ENCODE data around the gene FAM83G. TPM values are rescaled to one million over a fixed set of nuclear protein-coding genes. Genes with fewer than 3 reads are reported as not detected.

FAM83G gene
- total RNA-seq, 1 experiment from 2014 or later, result 31.4 TPM

DNA sequence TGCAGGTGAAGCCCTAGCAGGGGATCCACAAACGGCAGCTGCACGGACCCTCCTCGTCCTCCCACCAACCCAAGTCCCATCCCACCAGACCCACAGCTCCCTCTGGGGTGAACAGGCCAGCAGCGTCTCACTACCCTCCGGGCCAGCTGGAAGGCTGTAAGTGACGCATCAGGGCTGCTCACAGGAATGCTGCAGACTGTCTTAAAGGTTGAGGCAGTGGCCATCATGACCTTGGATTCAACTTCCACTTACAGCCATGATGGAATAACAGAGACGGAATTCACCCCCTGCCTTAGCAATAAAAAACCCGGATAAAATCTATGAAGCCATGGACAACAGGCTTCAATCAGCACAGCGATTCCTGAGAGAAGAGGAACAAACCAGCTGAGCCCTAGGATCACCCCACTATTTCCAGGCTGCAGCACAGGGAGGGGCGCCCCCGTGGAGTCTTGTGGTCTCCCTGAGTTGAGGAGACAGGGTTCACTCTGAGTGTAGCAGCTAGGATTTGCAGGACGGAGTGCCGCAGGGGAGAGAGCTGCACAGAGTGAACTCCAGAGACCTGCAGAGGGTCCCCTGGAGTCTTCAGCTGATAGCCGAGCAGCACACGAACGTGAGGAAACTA, 10.5 kb downstream of the FAM83G start (continued):
- TF ChIP-seq ATF2 (CRISPR knock-in tag; IDR thresholded peaks at IDR 0.05; ENCODE audit: borderline replicate concordance, low read depth), result no peak
- TF ChIP-seq GABPB1 (CRISPR knock-in tag; IDR thresholded peaks at IDR 0.05), result no peak
- no peak for TF ChIP-seq ZNF671 (CRISPR knock-in tag; IDR thresholded peaks at IDR 0.05)

DNA sequence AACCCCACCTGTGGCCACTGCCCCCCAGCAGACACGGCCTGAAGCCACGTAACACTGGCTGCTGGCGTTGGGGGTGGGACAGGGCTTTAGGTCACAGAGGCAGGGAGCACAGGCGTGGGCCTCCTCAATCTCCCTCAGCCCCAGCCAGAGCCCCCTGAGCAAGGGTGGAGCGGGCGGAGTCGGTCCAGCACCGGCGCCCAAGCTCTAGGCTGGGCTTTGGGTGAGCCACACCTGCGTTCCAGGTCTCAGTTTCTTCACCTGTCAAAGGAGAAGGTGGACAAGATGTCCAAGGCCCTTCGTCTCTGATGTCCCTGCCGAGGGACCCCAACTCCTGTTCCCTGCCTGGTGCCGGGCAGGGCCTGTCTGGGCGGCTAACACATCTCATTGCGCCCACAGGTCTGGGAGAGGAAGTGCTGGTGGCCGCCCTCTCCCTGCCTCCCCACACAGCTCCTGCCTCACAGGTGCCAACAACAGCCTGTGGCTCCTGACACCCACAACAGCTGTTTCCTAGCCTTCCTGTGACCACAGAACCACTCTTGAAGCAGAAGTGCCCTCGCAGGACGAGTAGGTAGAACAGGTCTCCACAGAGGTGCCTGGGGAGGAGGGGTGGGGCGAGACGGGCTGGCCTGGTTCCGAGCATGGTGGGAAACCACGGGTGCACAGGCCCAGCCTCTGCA, 12.0 kb downstream of the FAM83G start:
- Mint-ChIP-seq H3K4me1 (peaks cover 7% of the 10 kb centered on the region), H3K27me3 (ENCODE audit: low read depth) (no peaks in the 10 kb centered on the region), H3K27ac (no peak overlapping the region), H3K9me3 (peaks cover 9% of the 10 kb centered on the region), H3K4me3 (no peak overlapping the region), H3K36me3 (peaks cover 26% of the 10 kb centered on the region)
- DNase-seq (ENCODE audit: low spot score) (no peak), ATAC-seq (no peak)
- no peak for TF ChIP-seq SMAD3 (CRISPR knock-in tag; IDR thresholded peaks at IDR 0.05; ENCODE audit: borderline replicate concordance)
- ChIA-PET CTCF (interaction anchor here (0.8 kb wide), 1 partner anchor 32 kb away, joined by 4 read pairs; no protein-coding TSS in a partner anchor), POLR2A (no interaction called here)

GRCh38 chr17:18991531-18992315, 12.8 kb downstream of the FAM83G start:
- H3K4me1 Mint-ChIP-seq, result peaks cover 7% of the 10 kb centered on the region
- TF ChIP-seq, protein P1, sequence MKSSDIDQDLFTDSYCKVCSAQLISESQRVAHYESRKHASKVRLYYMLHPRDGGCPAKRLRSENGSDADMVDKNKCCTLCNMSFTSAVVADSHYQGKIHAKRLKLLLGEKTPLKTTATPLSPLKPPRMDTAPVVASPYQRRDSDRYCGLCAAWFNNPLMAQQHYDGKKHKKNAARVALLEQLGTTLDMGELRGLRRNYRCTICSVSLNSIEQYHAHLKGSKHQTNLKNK (CRISPR knock-in tag; IDR thresholded peaks at IDR 0.05), result no peak
- TF ChIP-seq TP53 (CRISPR knock-in tag; IDR thresholded peaks at IDR 0.05) (no peak), JUN (CRISPR knock-in tag; IDR thresholded peaks at IDR 0.05) (no peak), ZNF138 (CRISPR knock-in tag; conservative IDR thresholded peaks at IDR 0.05) (no peak), NFATC4 (CRISPR knock-in tag; IDR thresholded peaks at IDR 0.05) (no peak), ATF1 (CRISPR knock-in tag; IDR thresholded peaks at IDR 0.05) (no peak), ATF2 (CRISPR knock-in tag; IDR thresholded peaks at IDR 0.05; ENCODE audit: borderline replicate concordance, low read depth) (no peak), KAT7 (CRISPR knock-in tag; IDR thresholded peaks at IDR 0.05; ENCODE audit: borderline replicate concordance) (no peak)
- TF ChIP-seq, protein P2, sequence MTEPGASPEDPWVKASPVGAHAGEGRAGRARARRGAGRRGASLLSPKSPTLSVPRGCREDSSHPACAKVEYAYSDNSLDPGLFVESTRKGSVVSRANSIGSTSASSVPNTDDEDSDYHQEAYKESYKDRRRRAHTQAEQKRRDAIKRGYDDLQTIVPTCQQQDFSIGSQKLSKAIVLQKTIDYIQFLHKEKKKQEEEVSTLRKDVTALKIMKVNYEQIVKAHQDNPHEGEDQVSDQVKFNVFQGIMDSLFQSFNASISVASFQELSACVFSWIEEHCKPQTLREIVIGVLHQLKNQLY (CRISPR knock-in tag; IDR thresholded peaks at IDR 0.05), result no peak
- TF ChIP-seq, protein P3, sequence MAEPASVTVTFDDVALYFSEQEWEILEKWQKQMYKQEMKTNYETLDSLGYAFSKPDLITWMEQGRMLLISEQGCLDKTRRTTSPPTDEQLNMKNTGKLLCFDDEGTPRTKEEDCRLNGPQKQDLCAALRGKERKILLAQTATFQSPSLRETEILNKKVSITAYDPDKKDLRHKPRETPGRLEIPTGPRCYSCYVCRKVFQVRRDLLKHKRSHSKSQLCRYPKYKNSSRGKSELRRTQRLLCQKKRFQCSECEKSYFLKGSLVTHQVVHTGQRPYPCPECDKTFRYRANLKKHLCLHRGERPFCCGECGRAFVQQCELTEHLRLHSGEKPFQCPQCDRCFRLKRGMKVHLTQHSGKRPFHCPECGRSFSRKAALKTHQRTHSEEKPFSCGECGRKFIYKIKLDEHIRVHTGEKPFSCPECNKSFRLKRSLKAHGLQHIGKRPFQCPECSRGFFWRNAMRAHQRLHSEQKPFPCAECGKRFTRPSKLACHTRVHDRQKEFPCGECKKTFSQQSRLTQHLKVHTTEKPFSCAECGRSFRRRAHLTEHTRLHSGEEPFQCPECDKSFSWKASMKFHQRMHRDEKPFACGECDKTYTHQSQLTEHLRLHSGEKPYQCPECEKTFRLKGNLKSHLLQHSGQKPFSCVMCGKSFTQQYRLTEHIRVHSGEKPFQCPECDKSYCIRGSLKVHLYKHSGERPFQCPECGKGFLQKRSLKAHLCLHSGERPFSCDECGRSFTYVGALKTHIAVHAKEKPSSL (CRISPR knock-in tag; conservative IDR thresholded peaks at IDR 0.05), result no peak
- TF ChIP-seq, protein P4, sequence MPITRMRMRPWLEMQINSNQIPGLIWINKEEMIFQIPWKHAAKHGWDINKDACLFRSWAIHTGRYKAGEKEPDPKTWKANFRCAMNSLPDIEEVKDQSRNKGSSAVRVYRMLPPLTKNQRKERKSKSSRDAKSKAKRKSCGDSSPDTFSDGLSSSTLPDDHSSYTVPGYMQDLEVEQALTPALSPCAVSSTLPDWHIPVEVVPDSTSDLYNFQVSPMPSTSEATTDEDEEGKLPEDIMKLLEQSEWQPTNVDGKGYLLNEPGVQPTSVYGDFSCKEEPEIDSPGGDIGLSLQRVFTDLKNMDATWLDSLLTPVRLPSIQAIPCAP (CRISPR knock-in tag; IDR thresholded peaks at IDR 0.05), result no peak
- DNase-seq (ENCODE audit: low spot score) (no peak), ATAC-seq (no peak)
- peaks cover 28% of the 10 kb centered on the region for H3K36me3 Mint-ChIP-seq
- POLR2A ChIA-PET, result no interaction called here
- H3K4me3 Mint-ChIP-seq, result no peak overlapping the region
- CTCF ChIA-PET, result interaction anchor here (0.8 to 2.1 kb wide), 2 partner anchors 31 kb away, joined by 4 to 6 read pairs; no protein-coding TSS in a partner anchor
- no peak overlapping the region for H3K27ac Mint-ChIP-seq
- no peaks in the 10 kb centered on the region for H3K27me3 Mint-ChIP-seq (ENCODE audit: low read depth)
- H3K9me3 Mint-ChIP-seq, result peaks cover 9% of the 10 kb centered on the region
